HG03558 (cell line): ENCODE measurements around the gene TNIK.
"Not testable (repeated sequence)": the region's sequence is repeated elsewhere in the genome, so short reads cannot be mapped to it uniquely, and the experiment has no call there.

Experiments used
- ATAC-seq: cut with Tn5 transposase; IDR thresholded peaks from one replicate; pipeline ENCODE4 v1.9.1; 2021; ENCODE audit warnings: moderate number of reproducible peaks; ENCODE audit not compliant: unreplicated experiment; ENCODE audit errors: extremely low read depth

The TNIK gene

DNA sequence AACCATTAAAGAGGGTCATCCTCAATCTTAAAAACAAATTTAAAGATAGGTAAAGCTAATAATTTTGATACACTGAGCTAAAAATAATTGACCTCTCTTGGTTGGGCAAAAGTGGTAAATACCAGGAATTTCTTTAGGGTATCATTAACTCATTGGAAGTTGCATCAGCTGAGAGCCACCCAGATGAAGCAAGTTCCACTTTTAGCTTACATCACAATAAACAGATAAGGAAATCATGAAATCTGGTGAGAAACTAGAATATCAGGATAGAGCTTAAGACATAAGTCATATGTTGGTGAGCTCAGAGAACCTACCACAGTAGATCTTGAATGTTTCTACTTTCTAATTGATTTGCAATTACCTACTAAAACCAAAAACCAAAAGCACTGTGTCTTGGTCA is 336.3 kb downstream of the TNIK start:
- ATAC-seq, result no peak

DNA sequence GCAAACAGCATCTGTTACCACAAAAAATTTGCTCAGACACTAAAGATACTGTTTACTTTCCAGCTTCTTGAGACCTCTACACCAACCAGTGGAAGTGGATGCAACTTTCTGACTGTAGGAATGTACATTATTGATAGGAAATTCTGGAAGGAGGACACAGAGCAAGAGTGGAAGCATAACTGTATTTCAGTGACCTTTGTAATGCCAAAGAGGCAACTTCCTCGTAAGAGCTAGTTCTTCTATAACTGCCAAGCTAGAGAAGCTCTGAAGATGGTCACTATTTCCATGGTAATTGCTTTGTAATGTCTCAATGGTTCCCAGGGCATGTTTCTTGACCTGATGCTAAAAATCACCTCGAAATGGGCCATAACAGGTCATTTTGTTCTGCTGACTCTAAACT is 337.3 kb downstream of the TNIK start:
- no peak for ATAC-seq

DNA sequence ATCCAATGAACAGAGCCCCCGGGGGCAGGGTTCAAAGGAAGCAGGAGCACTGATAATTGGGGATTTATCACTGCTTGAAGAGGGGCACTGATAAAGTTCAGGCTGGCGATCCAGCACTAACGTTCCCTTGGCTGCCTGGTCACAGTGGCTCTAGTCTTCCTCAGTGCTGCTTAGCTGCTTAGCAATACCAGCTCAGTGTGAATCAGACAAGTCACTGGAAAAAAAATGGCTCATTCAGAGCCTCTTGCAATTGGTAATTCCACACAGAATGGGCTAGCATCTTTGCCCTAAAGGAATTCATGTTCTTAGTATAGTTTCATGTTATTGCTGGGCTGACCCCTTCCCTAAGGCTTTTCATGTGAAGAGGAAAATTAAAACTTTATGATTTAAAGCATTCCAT is 338.0 kb downstream of the TNIK start:
- ATAC-seq, result no peak

DNA sequence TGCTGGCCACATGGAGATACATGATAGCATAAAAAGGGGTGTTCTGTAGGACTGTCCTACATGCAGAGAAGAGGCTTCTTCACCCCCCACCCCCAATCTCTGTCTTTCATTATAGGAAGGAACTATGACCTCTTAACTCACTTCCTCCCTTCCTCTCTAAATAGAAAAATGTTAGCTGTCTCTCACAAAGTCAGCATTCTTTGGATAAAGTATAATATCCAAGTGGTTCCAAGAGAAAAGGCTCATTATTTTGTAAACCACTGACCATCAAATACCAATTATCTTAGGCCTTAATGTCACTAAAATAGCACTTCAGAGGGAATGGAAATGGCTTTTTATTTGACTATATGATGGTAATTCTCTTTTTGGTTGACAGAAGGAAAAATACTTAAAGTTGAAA is 338.4 kb downstream of the TNIK start:
- no peak for ATAC-seq

DNA sequence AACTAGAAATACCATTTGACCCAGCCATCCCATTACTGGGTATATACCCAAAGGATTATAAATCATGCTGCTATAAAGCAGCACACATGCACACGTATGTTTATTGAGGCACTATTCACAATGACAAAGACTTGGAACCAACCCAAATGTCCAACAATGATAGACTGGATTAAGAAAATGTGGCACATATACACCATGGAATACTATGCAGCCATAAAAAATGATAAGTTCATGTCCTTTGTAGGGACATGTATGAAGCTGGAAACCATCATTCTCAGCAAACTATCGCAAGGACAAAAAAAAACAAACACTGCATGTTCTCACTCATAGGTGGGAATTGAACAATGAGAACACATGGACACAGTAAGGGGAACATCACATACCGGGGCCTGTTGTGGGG is 340.8 kb downstream of the TNIK start:
- not testable (repeated sequence) for ATAC-seq

DNA sequence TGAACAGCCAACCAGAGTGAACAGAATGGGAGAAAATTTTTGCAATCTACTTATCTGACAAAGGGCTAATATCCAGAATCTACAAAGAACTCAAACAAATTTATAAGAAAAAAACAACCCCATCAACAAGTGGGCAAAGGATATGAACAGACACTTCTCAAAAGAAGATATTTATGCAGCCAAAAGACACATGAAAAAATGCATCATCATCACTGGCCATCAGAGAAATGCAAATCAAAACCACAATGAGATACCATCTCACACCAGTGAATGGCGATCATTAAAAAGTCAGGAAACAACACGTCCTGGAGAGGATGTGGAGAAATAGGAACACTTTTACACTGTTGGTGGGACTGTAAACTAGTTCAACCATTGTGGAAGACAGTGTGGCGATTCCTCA is 341.2 kb downstream of the TNIK start:
- ATAC-seq, result not testable (repeated sequence)

DNA sequence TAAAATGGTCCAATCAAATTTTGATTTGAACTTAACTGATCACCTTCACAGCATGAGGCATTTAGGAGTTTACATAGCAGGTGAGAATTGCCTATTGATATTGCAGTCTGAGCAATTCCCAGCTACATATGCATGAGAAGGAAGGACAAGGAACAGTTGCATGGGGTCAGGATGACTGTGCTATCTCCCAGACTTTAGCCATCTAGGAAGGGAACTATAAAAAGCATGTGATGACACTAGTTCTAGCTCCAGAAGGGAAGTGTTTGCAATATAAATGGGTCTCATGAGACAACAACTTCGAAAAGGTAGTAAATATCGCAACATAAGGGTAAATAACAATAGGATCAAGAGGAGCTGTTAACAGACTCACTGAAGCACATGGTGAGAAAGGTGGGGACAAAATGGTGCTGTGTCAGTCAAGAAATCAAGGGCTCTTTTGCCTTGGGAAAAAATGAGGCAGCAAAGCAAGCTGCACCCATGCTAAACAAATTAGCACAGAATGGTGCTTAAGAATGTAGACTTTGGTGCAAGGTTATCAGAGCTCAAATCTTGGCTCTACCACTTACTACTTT is 343.3 kb downstream of the TNIK start:
- ATAC-seq, result no peak

DNA sequence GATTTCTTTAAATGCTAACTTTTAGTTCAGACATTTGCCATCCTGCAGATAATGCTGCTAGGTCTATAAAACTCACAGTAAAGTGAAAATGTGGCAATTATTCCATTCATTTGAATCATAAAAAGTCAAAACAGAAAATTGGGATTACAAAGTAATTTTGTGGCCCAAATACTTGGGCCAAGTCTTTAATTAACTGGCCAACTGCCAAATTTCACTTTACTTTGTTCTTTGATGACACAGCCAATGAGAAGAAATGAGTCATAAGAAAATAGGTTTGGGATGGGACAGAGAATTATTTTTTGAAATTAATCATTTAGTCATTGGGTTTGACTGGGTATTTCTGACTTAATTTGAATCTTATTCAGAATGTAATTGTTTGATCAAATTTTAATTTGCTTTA is 343.8 kb downstream of the TNIK start:
- ATAC-seq, result no peak

DNA sequence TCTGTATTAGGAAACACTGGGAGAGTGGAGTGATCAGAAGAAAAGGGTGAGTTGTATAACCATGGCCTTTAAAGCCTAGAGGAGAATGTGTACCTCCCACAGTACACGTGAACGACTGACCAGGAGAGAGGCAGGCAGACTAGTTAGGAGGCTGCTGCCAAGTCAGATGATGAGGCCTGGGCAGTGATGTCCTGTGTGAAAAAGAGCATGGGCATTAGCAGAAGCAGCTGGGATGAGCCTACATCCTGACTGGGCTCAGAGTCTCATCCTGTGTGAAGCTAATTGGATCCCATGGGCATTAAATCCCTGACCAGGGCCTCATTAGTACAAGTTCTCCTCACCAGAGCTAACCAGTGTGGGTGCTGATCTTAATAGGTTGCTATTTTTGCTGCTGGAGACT is 344.5 kb downstream of the TNIK start:
- no peak for ATAC-seq

DNA sequence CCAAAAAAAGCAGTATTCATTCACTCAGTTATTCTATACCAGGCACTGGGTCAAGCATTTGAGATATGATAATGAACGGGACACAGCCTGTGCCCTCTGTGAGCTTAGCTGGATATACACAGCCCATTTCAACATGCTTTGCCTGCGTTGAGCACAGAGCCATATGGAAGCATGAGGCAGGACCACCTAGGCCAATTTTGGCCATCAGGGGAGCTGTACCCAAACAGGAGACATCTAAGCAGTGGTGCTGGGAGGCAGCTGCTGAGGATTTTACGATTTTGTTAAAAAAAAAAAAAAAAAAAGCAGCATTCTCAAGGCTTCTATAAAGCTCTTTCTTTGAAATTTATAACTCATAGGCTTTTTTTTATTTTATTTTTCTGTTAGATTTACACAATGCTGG is 346.5 kb downstream of the TNIK start:
- ATAC-seq, result no peak

DNA sequence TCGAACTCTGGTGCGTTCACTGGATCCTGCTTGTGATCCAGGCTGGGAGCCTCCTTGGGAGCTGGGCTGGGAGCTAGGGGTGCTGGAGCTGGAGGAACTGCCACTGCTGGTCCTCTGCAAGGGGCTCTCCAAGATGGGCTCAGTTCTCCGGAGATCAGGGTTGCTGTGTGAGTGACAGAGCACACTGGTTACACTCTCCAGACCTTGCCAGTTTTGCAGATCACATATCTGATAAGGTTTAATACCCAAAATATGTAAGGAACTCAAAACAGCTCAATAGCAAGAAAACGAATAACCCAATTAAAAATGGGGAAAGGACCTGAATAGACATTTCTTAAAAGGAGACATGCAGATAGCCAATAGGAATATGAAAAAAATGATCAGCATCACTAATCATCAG is 349.5 kb downstream of the TNIK start:
- ATAC-seq, result no peak

DNA sequence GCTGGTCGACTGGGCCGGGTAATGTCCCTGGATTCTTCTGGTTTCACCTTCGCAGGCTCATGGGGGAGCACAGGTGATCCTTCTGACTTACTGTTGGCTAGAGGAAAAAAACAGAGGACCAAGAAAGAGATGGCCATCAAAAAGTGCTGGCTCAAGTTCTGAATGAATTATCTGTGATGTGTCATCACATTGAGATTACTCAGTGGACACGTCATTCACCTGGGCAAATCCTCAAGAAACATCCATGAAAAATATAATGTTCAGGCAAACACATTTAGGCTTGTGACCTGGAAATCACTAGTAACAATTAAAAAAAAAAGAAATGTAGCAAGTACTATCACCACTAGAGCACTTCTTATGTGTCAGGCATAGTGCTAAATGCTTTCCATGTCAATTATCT is 352.1 kb downstream of the TNIK start:
- ATAC-seq, result no peak

DNA sequence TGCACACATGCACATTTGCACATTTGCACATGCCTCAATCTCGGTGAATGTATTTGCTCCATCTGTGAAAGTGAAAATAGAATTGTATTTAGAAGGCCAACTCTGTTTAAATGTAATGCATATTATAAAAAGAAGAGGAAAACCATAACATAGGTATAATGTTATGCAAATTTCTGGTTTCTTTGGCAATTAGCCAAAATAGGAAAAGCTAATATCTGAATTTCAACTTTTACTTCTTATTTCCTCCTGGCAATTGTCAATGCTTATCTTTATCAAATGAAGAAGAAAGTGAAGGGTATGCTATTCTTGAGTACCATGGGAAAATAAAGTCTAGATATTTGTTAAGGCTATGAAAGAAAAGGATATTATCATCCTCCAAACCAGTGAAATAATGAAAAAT is 357.0 kb downstream of the TNIK start:
- no peak for ATAC-seq

DNA sequence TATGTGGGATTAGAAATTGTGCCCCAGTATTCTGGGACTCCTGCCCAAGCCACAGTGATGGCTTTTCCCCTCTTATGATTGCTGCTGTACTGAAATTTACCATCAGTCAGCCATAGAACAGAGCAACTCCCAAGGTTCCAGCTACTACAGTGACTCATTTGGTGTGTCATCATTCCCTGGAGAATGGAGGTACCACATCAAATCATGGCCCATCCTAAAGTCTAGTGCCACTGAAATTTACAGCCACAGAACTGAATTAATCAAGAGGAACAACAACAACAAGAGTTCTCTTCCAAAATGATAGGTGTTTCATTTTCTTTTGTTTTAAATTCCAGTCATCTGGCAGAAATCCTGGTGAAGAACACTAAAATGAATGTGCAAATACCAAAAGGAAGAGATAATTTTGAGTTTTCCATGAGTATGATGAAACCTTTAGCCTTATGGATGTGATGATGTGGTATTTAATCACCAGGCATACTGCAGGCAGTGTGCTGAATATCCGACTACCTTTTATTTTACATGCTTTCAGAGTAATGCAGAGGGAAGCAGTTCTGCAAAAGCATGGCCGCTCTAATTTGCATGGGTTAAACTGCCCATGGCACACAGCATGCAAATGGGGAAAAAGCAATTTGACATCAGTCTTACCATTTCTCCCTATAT is 358.1 kb downstream of the TNIK start:
- no peak for ATAC-seq

DNA sequence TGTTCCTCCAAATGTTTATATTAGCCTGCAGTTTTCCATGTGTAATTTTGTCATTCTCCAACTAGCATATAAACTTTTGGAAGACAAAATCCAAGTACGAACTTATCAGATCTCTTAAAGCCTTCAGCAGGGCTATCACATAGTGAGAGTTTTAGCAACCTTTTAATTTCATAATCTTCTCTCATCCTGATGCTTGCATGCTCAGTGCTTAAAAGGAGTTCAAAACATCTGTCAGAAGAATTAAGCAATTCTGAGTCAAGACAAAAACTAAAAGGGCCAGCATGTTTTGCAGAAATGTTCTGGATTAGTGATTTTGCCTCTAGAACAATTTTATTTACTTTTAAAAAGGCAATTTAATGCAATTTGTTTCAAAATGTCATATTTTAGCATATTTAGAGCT is 360.3 kb downstream of the TNIK start:
- no peak for ATAC-seq

DNA sequence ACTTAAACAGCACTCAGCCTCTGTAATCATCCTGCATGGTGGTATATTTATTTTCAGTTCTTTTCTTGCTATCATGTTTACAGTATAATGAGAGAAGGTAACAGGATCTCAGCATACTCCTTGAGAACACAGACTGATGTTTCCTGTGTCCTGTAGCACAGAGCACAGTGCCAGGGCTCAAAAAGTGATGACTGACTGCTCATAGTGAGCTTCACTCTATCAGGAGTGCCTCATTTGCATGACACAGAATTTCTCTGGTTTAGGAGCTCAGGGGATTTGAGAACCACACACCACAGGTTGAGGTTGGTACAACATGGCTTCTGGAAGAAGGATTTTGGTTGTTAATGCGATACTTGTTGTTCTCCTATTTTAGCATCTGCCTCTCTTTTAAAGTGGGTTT is 365.1 kb downstream of the TNIK start:
- ATAC-seq, result peak; percentile 96

DNA sequence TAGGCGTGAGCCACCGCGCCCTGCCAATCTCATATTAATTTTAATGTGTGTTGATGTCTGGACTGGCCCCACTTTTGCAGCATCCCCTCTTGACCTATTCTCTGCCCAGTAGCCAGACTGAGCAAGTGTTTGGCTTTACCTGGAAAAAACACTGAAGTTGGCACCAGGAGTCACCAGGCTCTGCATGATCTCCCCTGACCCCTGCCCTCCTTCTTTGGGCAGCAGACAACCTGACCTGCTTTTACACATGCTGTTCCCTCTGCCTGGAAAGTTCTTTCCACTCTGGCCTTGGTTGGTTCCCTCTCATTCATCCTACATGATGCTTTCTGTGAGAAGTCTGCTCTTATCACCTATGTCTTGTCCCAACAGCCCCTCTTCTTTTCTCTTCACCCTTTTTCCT is 365.8 kb downstream of the TNIK start:
- no peak for ATAC-seq

DNA sequence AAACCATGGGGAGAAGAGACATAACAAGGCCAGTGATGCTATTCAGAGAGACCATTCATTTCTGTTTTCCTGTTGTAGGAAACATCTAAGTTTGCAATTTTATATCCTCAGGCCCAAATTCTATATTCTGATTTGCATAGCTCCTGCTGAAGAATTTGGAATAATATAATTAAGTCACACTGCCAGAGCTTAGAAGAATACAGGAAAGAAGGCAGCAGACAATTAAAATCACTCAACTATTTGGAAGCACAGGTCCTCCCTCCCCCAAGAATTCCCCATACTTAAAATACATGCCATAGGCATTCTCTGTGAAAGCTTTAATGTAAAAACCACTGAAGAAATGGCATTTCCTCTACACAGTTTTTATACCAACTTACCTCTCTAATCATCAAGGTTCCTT is 366.7 kb downstream of the TNIK start:
- no peak for ATAC-seq

DNA sequence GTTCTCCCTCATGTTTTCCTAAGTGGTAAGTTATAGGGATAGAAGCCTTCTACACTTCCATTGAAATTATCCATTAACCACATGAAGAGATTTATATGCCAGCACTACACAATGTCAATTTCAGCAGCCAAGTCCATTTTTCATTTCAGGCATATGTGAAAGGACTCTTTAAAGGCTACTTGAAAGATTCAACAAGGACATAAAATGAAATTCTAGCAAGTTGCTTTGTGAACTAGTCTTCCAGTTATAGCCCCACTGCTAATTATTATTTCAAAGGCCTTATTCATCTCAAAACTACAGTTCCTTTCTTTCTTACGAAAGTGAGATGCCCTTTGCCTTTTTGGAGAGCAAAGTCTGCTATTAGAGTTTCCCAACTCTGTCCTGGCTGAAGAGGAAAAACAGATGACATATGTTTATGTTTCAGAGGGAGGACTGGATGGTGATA is 367.7 kb downstream of the TNIK start:
- ATAC-seq, result no peak

DNA sequence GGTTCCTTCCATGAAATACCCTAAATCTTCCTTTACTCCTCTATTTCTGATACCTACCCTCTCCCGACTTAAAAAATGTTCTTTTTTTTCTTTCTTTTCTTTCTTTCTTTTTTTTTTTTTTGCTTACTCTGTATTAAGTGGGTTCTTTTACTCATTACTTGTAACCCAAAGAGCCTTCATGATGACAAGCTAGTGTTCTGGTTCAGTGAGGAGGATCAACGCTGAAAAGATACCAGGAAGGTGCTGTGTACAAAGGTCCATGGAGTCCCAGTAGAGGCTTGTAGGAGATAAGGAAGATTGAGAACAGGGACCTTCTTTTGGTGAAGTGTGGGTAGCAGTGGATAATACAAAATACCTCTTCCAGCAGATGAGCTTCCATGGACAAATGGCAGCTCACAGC is 369.9 kb downstream of the TNIK start:
- ATAC-seq, result no peak

DNA sequence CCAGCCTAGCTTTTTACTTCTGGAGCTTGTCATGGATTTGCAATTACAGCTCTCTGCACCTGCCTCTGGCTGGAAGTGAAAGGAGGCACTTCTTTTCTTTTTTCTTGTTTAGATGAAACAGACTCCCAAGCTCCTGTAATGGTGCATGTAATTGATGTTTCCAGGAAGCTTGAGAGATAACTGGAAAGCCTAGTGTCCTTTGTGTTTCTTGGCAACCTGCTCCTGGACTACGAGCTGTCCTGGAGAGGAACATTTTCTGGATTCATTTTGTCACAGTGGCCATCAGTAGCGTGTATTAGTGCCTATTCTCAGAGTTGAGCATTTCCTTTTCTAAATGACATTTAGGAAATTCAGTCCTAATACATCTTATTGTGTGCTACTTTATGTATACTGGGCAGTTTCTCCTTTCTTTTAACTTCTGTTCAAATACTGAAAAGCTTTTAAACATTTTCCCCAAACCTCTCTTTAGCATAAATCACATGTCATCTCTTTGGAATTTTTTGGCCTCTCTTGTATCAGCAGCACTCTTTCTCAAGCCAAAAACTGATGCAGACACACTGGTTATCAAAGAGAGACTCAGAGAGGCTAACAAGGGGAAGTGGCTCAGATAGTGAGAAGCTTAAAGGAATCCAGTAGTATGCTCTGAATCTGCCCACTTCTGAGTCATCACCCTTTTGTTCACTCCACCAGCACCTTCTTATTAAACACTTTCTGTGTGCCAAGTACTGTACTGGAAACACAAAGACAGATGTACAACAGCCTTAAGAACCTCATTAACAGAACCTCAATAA is 371.0 kb downstream of the TNIK start:
- ATAC-seq, result no peak

DNA sequence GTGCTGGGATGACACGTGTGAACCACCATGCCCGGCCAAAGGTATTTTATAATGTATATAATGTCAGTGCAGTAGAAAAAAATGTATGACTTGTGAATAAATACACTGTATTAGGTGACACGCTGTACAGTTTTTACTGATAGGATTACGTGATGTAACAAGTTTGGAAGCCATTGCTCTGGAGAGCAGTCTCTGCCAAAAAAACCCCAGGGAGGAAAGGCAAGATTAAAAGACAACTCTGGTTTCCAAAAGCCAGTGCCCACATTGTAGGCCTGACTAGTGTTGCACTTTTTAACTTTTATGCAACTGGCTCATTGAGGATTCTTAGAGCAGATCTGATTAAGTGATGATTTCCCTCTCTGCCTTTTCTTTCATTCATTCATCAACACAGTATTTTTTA is 371.7 kb downstream of the TNIK start:
- no peak for ATAC-seq
